ENCODE results near the gene CLEC16A.

GRCh38 chr16:11165894-11166665, 221.7 kb downstream of the CLEC16A start:
- no peak for TF ChIP-seq CTCF (IDR thresholded peaks at IDR 0.05)
- no peak for TF ChIP-seq POLR2A (IDR thresholded peaks at IDR 0.05)
- TF ChIP-seq POLR2AphosphoS5 (IDR thresholded peaks at IDR 0.05) = no peak
- no peak for TF ChIP-seq EP300 (IDR thresholded peaks at IDR 0.05)

All from gastroesophageal sphincter (tissue), 3 donors.